ENCODE measurements around the gene BSDC1.

GRCh38 chr1:32438136-32438535 is 43.9 kb upstream of the BSDC1 start:
- TF ChIP-seq POLR2A (IDR thresholded peaks at IDR 0.05) (no peak), POLR2AphosphoS5 (IDR thresholded peaks at IDR 0.05) (no peak)
- TF ChIP-seq, protein P1, sequence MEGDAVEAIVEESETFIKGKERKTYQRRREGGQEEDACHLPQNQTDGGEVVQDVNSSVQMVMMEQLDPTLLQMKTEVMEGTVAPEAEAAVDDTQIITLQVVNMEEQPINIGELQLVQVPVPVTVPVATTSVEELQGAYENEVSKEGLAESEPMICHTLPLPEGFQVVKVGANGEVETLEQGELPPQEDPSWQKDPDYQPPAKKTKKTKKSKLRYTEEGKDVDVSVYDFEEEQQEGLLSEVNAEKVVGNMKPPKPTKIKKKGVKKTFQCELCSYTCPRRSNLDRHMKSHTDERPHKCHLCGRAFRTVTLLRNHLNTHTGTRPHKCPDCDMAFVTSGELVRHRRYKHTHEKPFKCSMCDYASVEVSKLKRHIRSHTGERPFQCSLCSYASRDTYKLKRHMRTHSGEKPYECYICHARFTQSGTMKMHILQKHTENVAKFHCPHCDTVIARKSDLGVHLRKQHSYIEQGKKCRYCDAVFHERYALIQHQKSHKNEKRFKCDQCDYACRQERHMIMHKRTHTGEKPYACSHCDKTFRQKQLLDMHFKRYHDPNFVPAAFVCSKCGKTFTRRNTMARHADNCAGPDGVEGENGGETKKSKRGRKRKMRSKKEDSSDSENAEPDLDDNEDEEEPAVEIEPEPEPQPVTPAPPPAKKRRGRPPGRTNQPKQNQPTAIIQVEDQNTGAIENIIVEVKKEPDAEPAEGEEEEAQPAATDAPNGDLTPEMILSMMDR (IDR thresholded peaks at IDR 0.05), result no peak

Data from suprapubic skin (tissue), 4 donors.